Suprapubic skin (tissue), 4 donors: ENCODE data around the gene PDGFB. TPM values are rescaled to one million over a fixed set of nuclear protein-coding genes. Genes with fewer than 3 reads are reported as not detected.

ENCODE experiments used
- DNase-seq, 2 donors: peaks; one replicate each; pipeline ENCODE4 v3.0.0-alpha.2; 2019; ENCODE audit warnings: low spot score in 2 of 2
- H3K27ac ChIP-seq: fragments of 200-600 bp; sonication (generic); one replicate; pipeline ENCODE4 v1.5.1; 2019
- H3K27me3 ChIP-seq: fragments of 200-600 bp; sonication (generic); one replicate; pipeline ENCODE4 v1.5.1; 2019
- H3K36me3 ChIP-seq: fragments of 200-600 bp; sonication (generic); one replicate; pipeline ENCODE4 v1.5.1; 2019
- H3K4me1 ChIP-seq: fragments of 200-600 bp; sonication (generic); one replicate; pipeline ENCODE4 v1.5.1; 2019
- H3K4me3 ChIP-seq: fragments of 200-600 bp; sonication (generic); one replicate; pipeline ENCODE4 v1.5.1; 2019; ENCODE audit warnings: mild to moderate bottlenecking
- H3K9me3 ChIP-seq: fragments of 200-600 bp; sonication (generic); one replicate; pipeline ENCODE4 v1.5.1; 2019
- EP300 ChIP-seq: sonication (generic); formaldehyde crosslinking; IDR thresholded peaks from one replicate; pipeline ENCODE4 v1.6.1; 2017; ENCODE audit warnings: antibody characterized with exemption
- POLR2A ChIP-seq, 2 donors: fragments of 450-650 bp; IDR thresholded peaks; one replicate each; pipeline ENCODE4 v1.6.1; 2017; ENCODE audit warnings: antibody characterized with exemption in 2 of 2, mild to moderate bottlenecking in 2 of 2, moderate library complexity in 2 of 2
- POLR2AphosphoS5 ChIP-seq, 3 donors: sonication (generic); formaldehyde crosslinking; IDR thresholded peaks; one replicate each; pipeline ENCODE4 v1.6.1; 2017; ENCODE audit warnings: antibody characterized with exemption in 3 of 3
- WGBS: methylation state at CpG from one replicate; pipeline ENCODE4 v1.1.5; 2018; 5-methylcytosine and 5-hydroxymethylcytosine counted together
- total RNA-seq, 4 donors: library from RNA; depleted of rRNA; stranded (reverse); fragments of >200 nt; gene quantifications; one replicate each; pipeline ENCODE4 v1.1.0, GENCODE V29; 2016
- TF ChIP-seq, protein P1 (sequence below), 2 donors: fragments of 200-600 bp in 1 of 2; fragments of 450-650 bp in 1 of 2; sonication (generic) in 1 of 2; IDR thresholded peaks; one replicate each; pipeline ENCODE4 v1.5.1; 2016 to 2019; ENCODE audit warnings: antibody characterized with exemption in 2 of 2, mild to moderate bottlenecking in 1 of 2, moderate library complexity in 1 of 2

The PDGFB gene
- total RNA-seq, 4 donors from 2014 or later, result 10.5 to 20.6 (median 12.0) TPM

GRCh38 chr22:39216143-39216490 lies 28.7 kb downstream of the PDGFB start:
- peaks cover 10% of the 10 kb centered on the region for H3K4me1 ChIP-seq
- 90% methylated on average over 2 of the region's 8 CpGs for WGBS
- no peak overlapping the region for H3K27ac ChIP-seq
- no peaks in the 10 kb centered on the region for H3K9me3 ChIP-seq
- DNase-seq, result peak; percentile 39 to 63
- no peak overlapping the region for H3K4me3 ChIP-seq
- TF ChIP-seq EP300, result no peak
- no peak for TF ChIP-seq POLR2A (IDR thresholded peaks at IDR 0.05)
- TF ChIP-seq POLR2AphosphoS5 (IDR thresholded peaks at IDR 0.05), result no peak
- TF ChIP-seq, protein P1, sequence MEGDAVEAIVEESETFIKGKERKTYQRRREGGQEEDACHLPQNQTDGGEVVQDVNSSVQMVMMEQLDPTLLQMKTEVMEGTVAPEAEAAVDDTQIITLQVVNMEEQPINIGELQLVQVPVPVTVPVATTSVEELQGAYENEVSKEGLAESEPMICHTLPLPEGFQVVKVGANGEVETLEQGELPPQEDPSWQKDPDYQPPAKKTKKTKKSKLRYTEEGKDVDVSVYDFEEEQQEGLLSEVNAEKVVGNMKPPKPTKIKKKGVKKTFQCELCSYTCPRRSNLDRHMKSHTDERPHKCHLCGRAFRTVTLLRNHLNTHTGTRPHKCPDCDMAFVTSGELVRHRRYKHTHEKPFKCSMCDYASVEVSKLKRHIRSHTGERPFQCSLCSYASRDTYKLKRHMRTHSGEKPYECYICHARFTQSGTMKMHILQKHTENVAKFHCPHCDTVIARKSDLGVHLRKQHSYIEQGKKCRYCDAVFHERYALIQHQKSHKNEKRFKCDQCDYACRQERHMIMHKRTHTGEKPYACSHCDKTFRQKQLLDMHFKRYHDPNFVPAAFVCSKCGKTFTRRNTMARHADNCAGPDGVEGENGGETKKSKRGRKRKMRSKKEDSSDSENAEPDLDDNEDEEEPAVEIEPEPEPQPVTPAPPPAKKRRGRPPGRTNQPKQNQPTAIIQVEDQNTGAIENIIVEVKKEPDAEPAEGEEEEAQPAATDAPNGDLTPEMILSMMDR (IDR thresholded peaks at IDR 0.05), result no peak
- no peaks in the 10 kb centered on the region for H3K36me3 ChIP-seq
- no peaks in the 10 kb centered on the region for H3K27me3 ChIP-seq

- no peak for TF ChIP-seq POLR2A (IDR thresholded peaks at IDR 0.05)
- Histone ChIP-seq H3K4me1 (peaks cover 9% of the 10 kb centered on the region), H3K9me3 (no peaks in the 10 kb centered on the region), H3K4me3 (no peak overlapping the region), H3K36me3 (no peaks in the 10 kb centered on the region), H3K27ac (no peak overlapping the region), H3K27me3 (no peaks in the 10 kb centered on the region)
- 81% methylated on average over 10 of the region's 14 CpGs for WGBS
- peak; percentile 39 to 60 for DNase-seq
Measured at GRCh38 chr22:39215426-39216142, 29.2 kb downstream of the PDGFB start.

DNA sequence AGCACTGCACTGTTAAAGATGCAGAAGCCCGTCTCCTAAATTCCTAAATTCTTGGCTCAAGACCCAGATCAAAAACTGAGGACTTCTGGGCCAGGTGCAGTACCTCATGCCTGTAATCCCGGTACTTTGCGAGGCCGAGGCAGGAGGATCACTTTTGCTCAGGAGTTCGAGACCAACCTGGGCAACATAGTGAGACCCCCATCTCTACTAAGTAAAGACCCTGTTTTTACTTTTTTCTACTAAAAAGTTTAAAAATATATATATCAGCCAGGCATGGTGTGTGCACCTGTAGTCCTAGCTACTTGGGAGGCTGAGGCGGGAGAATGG lies 29.7 kb downstream of the PDGFB start:
- TF ChIP-seq POLR2A (IDR thresholded peaks at IDR 0.05) (no peak), POLR2AphosphoS5 (IDR thresholded peaks at IDR 0.05) (no peak), EP300 (no peak)
- TF ChIP-seq, protein P1 (IDR thresholded peaks at IDR 0.05), result no peak
- Histone ChIP-seq H3K27me3 (no peaks in the 10 kb centered on the region), H3K36me3 (no peaks in the 10 kb centered on the region), H3K4me1 (peaks cover 9% of the 10 kb centered on the region), H3K4me3 (no peak overlapping the region), H3K9me3 (no peaks in the 10 kb centered on the region), H3K27ac (no peak overlapping the region)
- 43% methylated on average over 6 of the region's 6 CpGs for WGBS
- peak; percentile 5 to 35 for DNase-seq

DNA sequence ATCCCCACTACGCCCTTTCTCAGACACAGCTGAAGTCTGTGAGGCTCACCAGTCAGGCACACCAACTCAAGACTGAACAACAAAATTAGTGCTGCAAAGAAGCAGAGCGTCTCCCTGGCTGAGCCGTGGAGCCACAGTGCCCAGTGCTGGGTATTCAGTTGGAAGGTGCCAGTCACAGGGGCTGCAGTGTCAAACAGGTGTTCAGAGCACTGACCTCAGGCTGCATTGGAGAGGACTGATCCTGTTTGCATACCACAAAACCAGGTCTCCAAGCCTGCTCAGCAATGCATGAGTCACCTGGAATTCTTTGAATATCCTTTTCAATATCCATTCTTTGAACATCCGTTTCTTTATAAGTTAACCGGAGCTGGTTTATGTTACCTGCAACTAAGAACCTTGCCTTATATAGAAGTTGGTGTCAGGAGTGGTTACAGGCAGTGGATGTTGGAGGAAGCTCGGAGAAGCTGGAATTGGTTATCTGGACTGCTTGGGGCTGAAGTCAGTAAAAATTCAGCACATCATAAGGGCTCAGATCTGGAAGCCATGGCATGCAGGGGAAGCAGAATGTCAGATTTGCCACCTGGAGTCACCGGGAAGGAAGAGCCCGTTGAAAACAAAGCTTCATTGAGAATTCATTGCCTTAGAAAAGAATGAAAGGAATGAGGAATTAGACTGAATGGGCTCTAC lies 30.3 kb downstream of the PDGFB start:
- Histone ChIP-seq H3K4me3 (no peak overlapping the region), H3K4me1 (peaks cover 9% of the 10 kb centered on the region), H3K36me3 (no peaks in the 10 kb centered on the region), H3K27ac (no peak overlapping the region), H3K9me3 (no peaks in the 10 kb centered on the region), H3K27me3 (no peaks in the 10 kb centered on the region)
- WGBS, result 34% methylated on average over 7 of the region's 8 CpGs
- peak; percentile 37 to 53 for DNase-seq
- TF ChIP-seq POLR2A (IDR thresholded peaks at IDR 0.05) (no peak), EP300 (no peak), POLR2AphosphoS5 (IDR thresholded peaks at IDR 0.05) (no peak)
- TF ChIP-seq, protein P1 (IDR thresholded peaks at IDR 0.05), result no peak

DNA sequence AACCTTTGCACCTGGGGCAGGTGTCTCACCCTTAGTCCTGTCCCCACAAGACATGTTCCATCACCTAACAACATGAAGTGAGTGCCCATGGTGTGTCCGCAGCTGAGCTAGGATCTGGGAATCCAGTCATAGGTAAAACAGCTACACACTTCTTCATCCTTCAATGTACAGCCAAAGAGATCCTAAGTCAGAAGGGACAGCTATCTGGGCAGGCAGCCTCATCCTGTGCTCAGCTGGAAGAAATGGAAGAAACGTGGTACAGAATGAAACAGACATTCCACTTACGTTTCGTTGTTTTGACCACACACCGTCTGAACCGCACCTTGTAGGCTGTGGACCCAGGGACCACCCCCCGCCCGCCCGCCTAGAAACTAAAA lies 30.8 kb downstream of the PDGFB start:
- peak; percentile 7 to 16 for DNase-seq
- WGBS, result 69% methylated on average over 9 of the region's 9 CpGs
- TF ChIP-seq, protein P1 (IDR thresholded peaks at IDR 0.05), result no peak
- TF ChIP-seq EP300 (no peak), POLR2A (IDR thresholded peaks at IDR 0.05) (no peak), POLR2AphosphoS5 (IDR thresholded peaks at IDR 0.05) (no peak)
- H3K27me3 ChIP-seq, result no peaks in the 10 kb centered on the region
- H3K4me1 ChIP-seq, result peaks cover 9% of the 10 kb centered on the region
- no peaks in the 10 kb centered on the region for H3K9me3 ChIP-seq
- no peak overlapping the region for H3K27ac ChIP-seq
- no peak overlapping the region for H3K4me3 ChIP-seq
- H3K36me3 ChIP-seq, result no peaks in the 10 kb centered on the region
